GM12878 (cell line): ENCODE measurements around the gene SEM1. TPM values are rescaled to one million over a fixed set of nuclear protein-coding genes. Genes with fewer than 3 reads are reported as not detected.

Experiments used
- ATAC-seq: fragments of 200-7000 bp; cut with Tn5 transposase; 3 replicates; pipeline ENCODE4 v1.9.1; 2020; ENCODE audit warnings: mild to moderate bottlenecking, moderate library complexity
- BruUV-seq: library from RNA; stranded (reverse); fragments of 400-500 nt; replicated peaks from 2 replicates; lab custom pipeline; 2021; lab: Mats Ljungman, UMichigan
- CTCF ChIA-PET: fragments of 300-600 bp; sonication (Branson Sonifier 250); formaldehyde crosslinking; extraction: SDS; loops from one replicate; lab custom pipeline; 2021; ENCODE audit warnings: inconsistent platforms; lab: Yijun Ruan, JAX
- POLR2A ChIA-PET: fragments of 350-600 bp; formaldehyde crosslinking; extraction: SDS; loops from one replicate; lab custom pipeline; 2021; ENCODE audit warnings: inconsistent platforms; lab: Charles Lee
- RAD21 ChIA-PET: fragments of 300-600 bp; sonication (Branson Sonifier 250); formaldehyde crosslinking; loops from one replicate; lab custom pipeline; 2023; ENCODE audit warnings: antibody characterized with exemption; ENCODE audit not compliant: unreplicated experiment; lab: Charles Lee
- SMC1A ChIA-PET: fragments of 300-600 bp; sonication (Branson Sonifier 250); formaldehyde crosslinking; loops from one replicate; lab custom pipeline; 2023; ENCODE audit not compliant: unreplicated experiment, uncharacterized antibody; lab: Charles Lee
- DNase-seq: peaks from one replicate; pipeline ENCODE4 v3.0.0-alpha.2; 2011; ENCODE audit warnings: low read depth, low spot score
- FAIRE-seq: peaks from 3 replicates; lab custom pipeline; 2011; peaks lifted over from hg19 to GRCh38; lab: Jason Lieb, UNC
- H2AFZ ChIP-seq: 2 replicates; pipeline ENCODE4 v1.6.0; 2011; ENCODE audit warnings: low read depth, low read length, control low read depth; ENCODE audit not compliant: control insufficient read depth
- H3K27ac ChIP-seq: 2 replicates; pipeline ENCODE4 v1.5.1; 2011; ENCODE audit warnings: control low read depth; ENCODE audit not compliant: control insufficient read depth, insufficient read depth
- H3K27me3 ChIP-seq, 2 experiments: replicated peaks in 1 of 2; 2 replicates each; pipeline versions ENCODE4 v1.6.0 to v1.6.1; 2011; ENCODE audit warnings: low read length in 1 of 2; ENCODE audit not compliant: control insufficient read depth in 2 of 2, insufficient read depth in 2 of 2
- H3K36me3 ChIP-seq, 2 experiments: 2 replicates each; pipeline ENCODE4 v1.5.1; 2011; ENCODE audit warnings: low read length in 1 of 2; ENCODE audit not compliant: control insufficient read depth in 2 of 2, insufficient read depth in 2 of 2
- H3K4me1 ChIP-seq: 2 replicates; pipeline ENCODE4 v1.6.1; 2011; ENCODE audit warnings: mild to moderate bottlenecking, low read length, moderate library complexity, mixed read lengths; ENCODE audit not compliant: control insufficient read depth, insufficient read depth
- H3K4me2 ChIP-seq: 2 replicates; pipeline ENCODE4 v1.6.0; 2011; ENCODE audit warnings: control low read depth; ENCODE audit not compliant: control insufficient read depth, insufficient read depth
- H3K4me3 ChIP-seq: fragments of 200-600 bp; sonication (generic); 2 replicates; pipeline ENCODE4 v1.5.1; 2016
- H3K79me2 ChIP-seq: 2 replicates; pipeline ENCODE4 v1.6.0; 2011; ENCODE audit warnings: low read length; ENCODE audit not compliant: control insufficient read depth, insufficient read depth
- H3K9ac ChIP-seq: 2 replicates; pipeline ENCODE4 v1.8.0; 2011; ENCODE audit warnings: low read length, control low read depth, mixed read lengths; ENCODE audit not compliant: control insufficient read depth, insufficient read depth
- H3K9me3 ChIP-seq: replicated peaks from 3 replicates; pipeline ENCODE4 v1.5.1; 2011; ENCODE audit warnings: mild to moderate bottlenecking, low read length; ENCODE audit not compliant: control insufficient read depth, insufficient read depth
- H4K20me1 ChIP-seq: 2 replicates; pipeline ENCODE4 v1.6.0; 2011; ENCODE audit not compliant: control insufficient read depth, insufficient read depth
- ASH2L ChIP-seq: fragments of 300-600, 200-600 bp; sonication (generic); IDR thresholded peaks from 2 replicates; pipeline ENCODE4 v1.6.1; 2017; ENCODE audit warnings: low read depth, mild to moderate bottlenecking, borderline replicate concordance
- CBX5 ChIP-seq: sonication (generic); IDR thresholded peaks from 2 replicates; pipeline ENCODE4 v1.6.1; 2016; ENCODE audit warnings: low read depth, moderate library complexity, mild to moderate bottlenecking, inconsistent platforms
- CREM ChIP-seq: IDR thresholded peaks from 2 replicates; pipeline ENCODE4 v1.6.1; 2014; ENCODE audit warnings: antibody characterized with exemption, low read depth
- ETV6 ChIP-seq, 2 experiments: fragments of 450-650 bp in 1 of 2; IDR thresholded peaks in 1 of 2; conservative IDR thresholded peaks in 1 of 2; 2 replicates each; pipeline ENCODE4 v1.6.1; 2014; ENCODE audit warnings: antibody characterized with exemption in 1 of 2, borderline replicate concordance in 1 of 2, low read depth in 1 of 2, mild to moderate bottlenecking in 1 of 2, moderate library complexity in 1 of 2
- HDAC2 ChIP-seq: fragments of 200-600 bp; sonication (generic); IDR thresholded peaks from 2 replicates; pipeline ENCODE4 v1.6.1; 2017
- IRF4 ChIP-seq: IDR thresholded peaks from 2 replicates; pipeline ENCODE4 v1.6.1; 2011; ENCODE audit warnings: low read depth, low read length
- JUND ChIP-seq: IDR thresholded peaks from 2 replicates; pipeline ENCODE4 v1.6.1; 2012; ENCODE audit warnings: low read depth, mild to moderate bottlenecking, low read length, improper control_type of control experiment, moderate library complexity
- NRF1 ChIP-seq: conservative IDR thresholded peaks from 2 replicates; pipeline ENCODE4 v1.6.1; 2011; ENCODE audit warnings: mild to moderate bottlenecking, low read depth, low read length, improper control_type of control experiment
- PML ChIP-seq: IDR thresholded peaks from 2 replicates; pipeline ENCODE4 v1.6.1; 2012; ENCODE audit warnings: low read length, inconsistent platforms
- RBBP5 ChIP-seq: fragments of 200-600 bp; sonication (generic); conservative IDR thresholded peaks from 2 replicates; pipeline ENCODE4 v1.6.1; 2016
- STAT3 ChIP-seq: IDR thresholded peaks from 2 replicates; pipeline ENCODE4 v1.6.1; 2011; ENCODE audit warnings: low read depth, low read length, improper control_type of control experiment
- ZBED1 ChIP-seq: IDR thresholded peaks from 2 replicates; pipeline ENCODE4 v1.6.1; 2016; ENCODE audit warnings: borderline replicate concordance
- ZSCAN29 ChIP-seq: fragments of 450-650 bp; IDR thresholded peaks from 2 replicates; pipeline ENCODE4 v1.6.1; 2017; ENCODE audit warnings: mild to moderate bottlenecking, moderate library complexity
- WGBS: methylation state at CpG from one replicate; pipeline ENCODE4 v1.1.6; 2016; ENCODE audit warnings: low lambda C conversion rate; ENCODE audit not compliant: insufficient replicate concordance, insufficient coverage; ENCODE audit errors: missing lambda C conversion rate; 5-methylcytosine and 5-hydroxymethylcytosine counted together
- in situ Hi-C: fragments of 300-500 bp; cut with MboI; formaldehyde crosslinking; loops from 9 replicates; pipeline ENCODE4 v1.14.3; 2018; ENCODE audit warnings: mixed read lengths
- intact Hi-C: fragments of 100-400 bp; cut with micrococcal nuclease; formaldehyde crosslinking; loops from one replicate; pipeline ENCODE4 v1.14.2; 2022; ENCODE audit not compliant: unreplicated experiment
- polyA plus RNA-seq, 11 experiments: library from polyadenylated mRNA; depleted of rRNA in 4 of 11; unstranded in 6 of 11; stranded (reverse) in 5 of 11; fragments of >200 nt; fragmentation: Nextera tagmentation in 4 of 11; fragmentation: Illumina TruSeq in 1 of 11; extraction: Ambion mirVana in 4 of 11; extraction: Trizol in 1 of 11; gene quantifications; 1 replicate in 1 of 11; 2 replicates in 10 of 11; pipeline versions ENCODE4 v1.2.1 to v1.2.3, GENCODE V29; 2011 to 2016; ENCODE audit warnings: inconsistent platforms in 2 of 11, missing spikeins in 2 of 11, low read depth in 1 of 11
- total RNA-seq, 4 experiments: library from RNA; depleted of rRNA in 3 of 4; stranded (reverse); fragments of >200 nt in 3 of 4; fragmentation: Illumina TruSeq in 1 of 4; extraction: Trizol in 1 of 4; gene quantifications; 2 replicates each; pipeline versions ENCODE4 v1.2.1 to v1.2.3, GENCODE V29; 2013 to 2021
- TF ChIP-seq, protein P1 (sequence below): IDR thresholded peaks from 2 replicates; pipeline ENCODE4 v1.6.1; 2012; ENCODE audit warnings: improper control_type of control experiment, low read depth, low read length; ENCODE audit not compliant: insufficient replicate concordance
- TF ChIP-seq, protein P2 (sequence below): fragments of 450-650 bp; IDR thresholded peaks from 2 replicates; pipeline ENCODE4 v1.6.1; 2016; ENCODE audit warnings: mild to moderate bottlenecking

SEM1 gene
- total and polyA plus RNA-seq, 10 of the 15 experiments (the other 5 are each of a cell fraction or from before 2014, with no cell fraction given) = 44.6 to 606 (median 356) TPM

DNA sequence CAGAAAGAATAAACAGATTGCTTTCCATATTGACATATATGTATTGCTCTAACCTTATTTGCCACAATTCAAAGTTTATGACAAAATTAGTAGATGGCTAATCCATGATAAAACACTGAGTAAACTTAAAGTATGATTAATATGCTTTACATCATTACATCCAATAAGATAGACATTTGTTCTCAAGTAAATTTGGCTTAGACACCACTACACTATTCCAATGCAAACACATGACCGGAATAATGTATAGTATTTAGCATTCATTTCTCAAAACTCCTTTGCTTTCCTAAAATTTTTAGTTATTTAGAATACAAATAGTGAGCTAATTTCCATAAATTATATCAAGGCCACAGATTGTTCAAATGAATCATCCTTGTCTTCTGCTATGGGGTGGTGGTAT, 20.2 kb downstream of the SEM1 start:
- ATAC-seq (no peak), FAIRE-seq (no peak), DNase-seq (no peak)
- Histone ChIP-seq H3K36me3 (no peaks in the 10 kb centered on the region; a peak in 2 of 4 replicates), H3K27ac (no peak overlapping the region), H3K27me3 (no peaks in the 10 kb centered on the region), H3K4me2 (no peak overlapping the region), H3K9me3 (no peaks in the 10 kb centered on the region), H4K20me1 (no peaks in the 10 kb centered on the region; the same call in 1 of the 2 replicates), H3K4me3 (no peak overlapping the region), H3K9ac (no peak overlapping the region), H3K79me2 (no peaks in the 10 kb centered on the region; the same call in 1 of the 2 replicates), H2AFZ (no peak overlapping the region), H3K4me1 (peaks cover 6% of the 10 kb centered on the region; the same call in 1 of the 2 replicates)
- ChIA-PET SMC1A (interaction anchor here (1.6 kb wide), 1 partner anchor 12 kb away, joined by 3 read pairs; no protein-coding TSS in a partner anchor), POLR2A (no interaction called here), RAD21 (no interaction called here), CTCF (no interaction called here)
- in situ Hi-C loops (no loop called here), intact Hi-C loops (no loop called here)
- WGBS = 97% methylated on average over 1 of the region's 1 CpG
- BruUV-seq = no TSS peak
- TF ChIP-seq HDAC2 (no peak), ETV6 (conservative IDR thresholded peaks at IDR 0.05 in 1 of 2, IDR thresholded peaks at IDR 0.05 in 1 of 2; ENCODE audit: borderline replicate concordance in 1 of 2, low read depth in 1 of 2) (no peak), ASH2L (no peak), PML (no peak), RBBP5 (no peak), ZBED1 (no peak), STAT3 (no peak), CBX5 (no peak), IRF4 (no peak), JUND (no peak), ZSCAN29 (no peak), NRF1 (no peak), CREM (no peak)
- TF ChIP-seq, protein P1, sequence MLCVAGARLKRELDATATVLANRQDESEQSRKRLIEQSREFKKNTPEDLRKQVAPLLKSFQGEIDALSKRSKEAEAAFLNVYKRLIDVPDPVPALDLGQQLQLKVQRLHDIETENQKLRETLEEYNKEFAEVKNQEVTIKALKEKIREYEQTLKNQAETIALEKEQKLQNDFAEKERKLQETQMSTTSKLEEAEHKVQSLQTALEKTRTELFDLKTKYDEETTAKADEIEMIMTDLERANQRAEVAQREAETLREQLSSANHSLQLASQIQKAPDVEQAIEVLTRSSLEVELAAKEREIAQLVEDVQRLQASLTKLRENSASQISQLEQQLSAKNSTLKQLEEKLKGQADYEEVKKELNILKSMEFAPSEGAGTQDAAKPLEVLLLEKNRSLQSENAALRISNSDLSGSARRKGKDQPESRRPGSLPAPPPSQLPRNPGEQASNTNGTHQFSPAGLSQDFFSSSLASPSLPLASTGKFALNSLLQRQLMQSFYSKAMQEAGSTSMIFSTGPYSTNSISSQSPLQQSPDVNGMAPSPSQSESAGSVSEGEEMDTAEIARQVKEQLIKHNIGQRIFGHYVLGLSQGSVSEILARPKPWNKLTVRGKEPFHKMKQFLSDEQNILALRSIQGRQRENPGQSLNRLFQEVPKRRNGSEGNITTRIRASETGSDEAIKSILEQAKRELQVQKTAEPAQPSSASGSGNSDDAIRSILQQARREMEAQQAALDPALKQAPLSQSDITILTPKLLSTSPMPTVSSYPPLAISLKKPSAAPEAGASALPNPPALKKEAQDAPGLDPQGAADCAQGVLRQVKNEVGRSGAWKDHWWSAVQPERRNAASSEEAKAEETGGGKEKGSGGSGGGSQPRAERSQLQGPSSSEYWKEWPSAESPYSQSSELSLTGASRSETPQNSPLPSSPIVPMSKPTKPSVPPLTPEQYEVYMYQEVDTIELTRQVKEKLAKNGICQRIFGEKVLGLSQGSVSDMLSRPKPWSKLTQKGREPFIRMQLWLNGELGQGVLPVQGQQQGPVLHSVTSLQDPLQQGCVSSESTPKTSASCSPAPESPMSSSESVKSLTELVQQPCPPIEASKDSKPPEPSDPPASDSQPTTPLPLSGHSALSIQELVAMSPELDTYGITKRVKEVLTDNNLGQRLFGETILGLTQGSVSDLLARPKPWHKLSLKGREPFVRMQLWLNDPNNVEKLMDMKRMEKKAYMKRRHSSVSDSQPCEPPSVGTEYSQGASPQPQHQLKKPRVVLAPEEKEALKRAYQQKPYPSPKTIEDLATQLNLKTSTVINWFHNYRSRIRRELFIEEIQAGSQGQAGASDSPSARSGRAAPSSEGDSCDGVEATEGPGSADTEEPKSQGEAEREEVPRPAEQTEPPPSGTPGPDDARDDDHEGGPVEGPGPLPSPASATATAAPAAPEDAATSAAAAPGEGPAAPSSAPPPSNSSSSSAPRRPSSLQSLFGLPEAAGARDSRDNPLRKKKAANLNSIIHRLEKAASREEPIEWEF = no peak
- TF ChIP-seq, protein P2, sequence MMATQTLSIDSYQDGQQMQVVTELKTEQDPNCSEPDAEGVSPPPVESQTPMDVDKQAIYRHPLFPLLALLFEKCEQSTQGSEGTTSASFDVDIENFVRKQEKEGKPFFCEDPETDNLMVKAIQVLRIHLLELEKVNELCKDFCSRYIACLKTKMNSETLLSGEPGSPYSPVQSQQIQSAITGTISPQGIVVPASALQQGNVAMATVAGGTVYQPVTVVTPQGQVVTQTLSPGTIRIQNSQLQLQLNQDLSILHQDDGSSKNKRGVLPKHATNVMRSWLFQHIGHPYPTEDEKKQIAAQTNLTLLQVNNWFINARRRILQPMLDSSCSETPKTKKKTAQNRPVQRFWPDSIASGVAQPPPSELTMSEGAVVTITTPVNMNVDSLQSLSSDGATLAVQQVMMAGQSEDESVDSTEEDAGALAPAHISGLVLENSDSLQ = no peak
